ENCODE results near the gene ARSK. TPM values are rescaled to one million over a fixed set of nuclear protein-coding genes. Genes with fewer than 3 reads are reported as not detected.
A peak's percentile ranks its signal among the peaks of the same experiment; 100 is the strongest.

The ARSK gene
- total and polyA plus RNA-seq, 2 of the 4 experiments (the other 2 are of a cell fraction): 15.1 to 22.0 TPM

GRCh38 chr5:95620870-95621838 lies 66.3 kb downstream of the ARSK start:
- DNase-seq: no peak
- H2AFZ ChIP-seq (replicated peaks; ENCODE audit: low read length, poor library complexity): peak overlapping the region; percentile 96
- H4K5ac ChIP-seq (ENCODE audit: low read depth, low read length): peak overlapping the region; percentile 85; the same call in 1 of the 2 replicates
- peak overlapping the region; percentile 88; the same call in 1 of the 2 replicates for H3K23ac ChIP-seq (ENCODE audit: low read depth, low read length)
- H3K27ac ChIP-seq (ENCODE audit: insufficient read depth, low read length): no peak overlapping the region; the same call in 1 of the 2 replicates
- no peaks in the 10 kb centered on the region for H3K9me3 ChIP-seq (ENCODE audit: control insufficient read depth, insufficient read depth, low read length)
- H3K4me3 ChIP-seq (ENCODE audit: insufficient read depth, low read depth, low read length): peak overlapping the region; percentile 43
- peak overlapping the region; percentile 34; the same call in 1 of the 2 replicates for H3K9ac ChIP-seq (ENCODE audit: low read depth, low read length)
- peak overlapping the region; percentile 64 for H2BK120ac ChIP-seq (ENCODE audit: low read depth, low read length)
- H3K4ac ChIP-seq (ENCODE audit: low read depth, low read length): peak overlapping the region; percentile 73
- no peaks in the 10 kb centered on the region for H4K20me1 ChIP-seq (ENCODE audit: insufficient read depth, low read length)
- no peak overlapping the region for H2BK20ac ChIP-seq (ENCODE audit: low read depth, low read length)
- peak overlapping the region; percentile 53 to 81 for H4K8ac ChIP-seq (ENCODE audit: low read depth in 2 of 2, low read length in 2 of 2)
- 4% methylated on average over 29 of the region's 92 CpGs; no CpG with 5 or more reads in 1 of the 2 experiments for WGBS, 2 experiments (ENCODE audit: extremely low coverage in 2 of 2, insufficient read length in 1 of 2)
- no peaks in the 10 kb centered on the region for H3K79me1 ChIP-seq (ENCODE audit: low read depth in 1 of 2, low read length in 2 of 2)
- in situ Hi-C loops (cut with MboI; ENCODE audit: low sequenced_read_pairs) (no loop called here), dilution Hi-C loops (cut with HindIII; ENCODE audit: low sequenced_read_pairs, unreplicated experiment) (no loop called here), intact Hi-C loops (cut with micrococcal nuclease) (no loop called here)
- peak overlapping the region; percentile 84 for H3K4me2 ChIP-seq (ENCODE audit: low read depth, low read length)
- peak; percentile 55 for ATAC-seq (ENCODE audit: low read depth)
- peak overlapping the region; percentile 64; the same call in 1 of the 2 replicates for H3K18ac ChIP-seq (ENCODE audit: low read depth, low read length)
- ChIA-PET POLR2A (ENCODE audit: unreplicated experiment) (no interaction called here), CTCF (interaction anchor here (0.7 kb wide), 1 partner anchor 96 kb away, joined by 3 read pairs; no protein-coding TSS in a partner anchor)
- peak overlapping the region; percentile 38 for H2BK5ac ChIP-seq (ENCODE audit: low read depth, low read length, poor library complexity, severe bottlenecking)
- no peaks in the 10 kb centered on the region for H3K36me3 ChIP-seq (ENCODE audit: control insufficient read depth, insufficient read depth, low read length)
- H2AK5ac ChIP-seq (ENCODE audit: low read depth, low read length): peak overlapping the region; percentile 61
- H2AK9ac ChIP-seq (replicated peaks; ENCODE audit: low read depth, low read length, poor library complexity): peak overlapping the region; percentile 71
- H3K4me1 ChIP-seq (ENCODE audit: control insufficient read depth, insufficient read depth, low read length): peaks cover 14% of the 10 kb centered on the region
- H4K91ac ChIP-seq (ENCODE audit: insufficient read depth, low read depth, low read length): peak overlapping the region; percentile 56
- no peak overlapping the region; the same call in 2 of the 3 replicates for H2BK15ac ChIP-seq (ENCODE audit: low read depth, low read length)
- H3K56ac ChIP-seq (ENCODE audit: extremely low read depth, insufficient read depth, low read length): no peak overlapping the region
- no peaks in the 10 kb centered on the region for H3K27me3 ChIP-seq (ENCODE audit: control insufficient read depth, insufficient read depth, low read length)
- no TSS peak for BruUV-seq (replicated peaks)
- TF ChIP-seq CTCF (conservative IDR thresholded peaks at IDR 0.05; ENCODE audit: low read depth, low read length) (0 out of 2 replicates have a peak, but pooled peaks have one; percentile 1), POLR2A (IDR thresholded peaks at IDR 0.05; ENCODE audit: low read depth, low read length) (no peak), SMC3 (IDR thresholded peaks at IDR 0.05; ENCODE audit: low read depth, low read length) (no peak), RFX5 (IDR thresholded peaks at IDR 0.05; ENCODE audit: low read depth, low read length) (peak; percentile 66; the same call in 1 of the 2 replicates), USF2 (IDR thresholded peaks at IDR 0.05; ENCODE audit: low read depth, low read length) (no peak), FOS (IDR thresholded peaks at IDR 0.05; ENCODE audit: low read depth, low read length) (no peak), BHLHE40 (IDR thresholded peaks at IDR 0.05; ENCODE audit: low read depth, low read length) (no peak), RCOR1 (IDR thresholded peaks at IDR 0.05; ENCODE audit: insufficient replicate concordance, low read length) (no peak)
- H3K9me1 ChIP-seq (ENCODE audit: insufficient read depth, low read length): no peaks in the 10 kb centered on the region
- peak overlapping the region; percentile 68 for H3K14ac ChIP-seq (replicated peaks; ENCODE audit: low read depth, low read length)
